ENCODE data around the gene PPP1R15B. TPM values are rescaled to one million over a fixed set of nuclear protein-coding genes. Genes with fewer than 3 reads are reported as not detected.

The PPP1R15B gene
- total RNA-seq, 1 experiment from 2014 or later: 50.7 TPM

GRCh38 chr1:204420039-204421004 is 8.7 kb upstream of the PPP1R15B start:
- Histone ChIP-seq H3K4me2 (ENCODE audit: low read length) (no peak overlapping the region), H3K4me3 (ENCODE audit: low read length) (no peak overlapping the region), H3K9me2 (replicated peaks; ENCODE audit: low read length) (no peaks in the 10 kb centered on the region), H3K27ac (ENCODE audit: low read length) (0 out of 2 replicates have a peak overlapping the region, but pooled peaks have one; percentile 6), H3K36me3 (ENCODE audit: low read depth, low read length) (peaks cover 19% of the 10 kb centered on the region), H3F3A (ENCODE audit: low read length, unreplicated experiment) (peaks cover 10% of the 10 kb centered on the region), H3K4me1 (ENCODE audit: insufficient read depth, low read length) (peaks cover 50% of the 10 kb centered on the region), H2AFZ (ENCODE audit: low read length) (no peak overlapping the region), H3K9me3 (ENCODE audit: low read length) (no peaks in the 10 kb centered on the region), H3K79me2 (ENCODE audit: low read length) (peaks cover 7% of the 10 kb centered on the region), H3K9ac (ENCODE audit: low read length) (no peak overlapping the region), H4K20me1 (ENCODE audit: low read length) (no peaks in the 10 kb centered on the region), H3K27me3 (ENCODE audit: low read length) (no peaks in the 10 kb centered on the region)
- ATAC-seq: no peak
- TF ChIP-seq EZH2 (IDR thresholded peaks at IDR 0.05; ENCODE audit: low read length, unreplicated experiment) (no peak), CTCF (conservative IDR thresholded peaks at IDR 0.05; ENCODE audit: low read depth, low read length) (no peak), EZH2phosphoT487 (IDR thresholded peaks at IDR 0.05; ENCODE audit: borderline replicate concordance, low read length) (no peak)
- BruUV-seq (replicated peaks): no TSS peak
- CTCF ChIA-PET: no interaction called here
- intact Hi-C loops (cut with micrococcal nuclease): no loop called here
- DNase-seq: no peak
- POLR2A ChIA-PET (ENCODE audit: unreplicated experiment): no interaction called here

- ChIA-PET CTCF (no interaction called here), POLR2A (ENCODE audit: unreplicated experiment) (no interaction called here)
- H3K36me3 ChIP-seq (ENCODE audit: low read depth, low read length): peaks cover 6% of the 10 kb centered on the region
- H4K20me1 ChIP-seq (ENCODE audit: low read length): no peaks in the 10 kb centered on the region
- H2AFZ ChIP-seq (ENCODE audit: low read length): no peak overlapping the region
- no peaks in the 10 kb centered on the region for H3K27me3 ChIP-seq (ENCODE audit: low read length)
- no peaks in the 10 kb centered on the region for H3K9me2 ChIP-seq (replicated peaks; ENCODE audit: low read length)
- H3F3A ChIP-seq (ENCODE audit: low read length, unreplicated experiment): peaks cover 14% of the 10 kb centered on the region
- peak overlapping the region; percentile 86 for H3K4me2 ChIP-seq (ENCODE audit: low read length)
- DNase-seq (peak; percentile 79), ATAC-seq (peak; percentile 1; the same call in 1 of the 2 replicates)
- no peak overlapping the region for H3K4me3 ChIP-seq (ENCODE audit: low read length)
- H3K9ac ChIP-seq (ENCODE audit: low read length): no peak overlapping the region
- no peaks in the 10 kb centered on the region for H3K9me3 ChIP-seq (ENCODE audit: low read length)
- peaks cover 56% of the 10 kb centered on the region for H3K4me1 ChIP-seq (ENCODE audit: insufficient read depth, low read length)
- H3K27ac ChIP-seq (ENCODE audit: low read length): peak overlapping the region; percentile 95
- peaks cover 7% of the 10 kb centered on the region for H3K79me2 ChIP-seq (ENCODE audit: low read length)
- intact Hi-C loops (cut with micrococcal nuclease): no loop called here
- no peak for TF ChIP-seq EZH2phosphoT487 (IDR thresholded peaks at IDR 0.05; ENCODE audit: borderline replicate concordance, low read length)
- no peak for TF ChIP-seq EZH2 (IDR thresholded peaks at IDR 0.05; ENCODE audit: low read length, unreplicated experiment)
- no peak for TF ChIP-seq CTCF (conservative IDR thresholded peaks at IDR 0.05; ENCODE audit: low read depth, low read length)
- no TSS peak for BruUV-seq (replicated peaks)
Measured at GRCh38 chr1:204419064-204419403, 7.4 kb upstream of the PPP1R15B start.

Measured in PC-3 (cell line).